Activated T-helper 1 cell treated with anti-CD3 and anti-CD28 coated beads, Interleukin-12 subunit alpha, Interleukin-12 subunit beta, Interleukin-2, Interleukin-4 antibody, amounts not matched to agents 30 ng/mL and 10 ng/mL and 1 ng/mL, durations not matched to agents 14 hours and 24 hours and 36 hours (primary cell): Measurements from ENCODE around the gene BDKRB2. TPM values are rescaled to one million over a fixed set of nuclear protein-coding genes. Genes with fewer than 3 reads are reported as not detected.

ENCODE experiments used
- DNase-seq: peaks from one replicate; pipeline ENCODE4 v3.0.0; 2021; ENCODE audit warnings: low spot score
- H3K27ac Mint-ChIP-seq: one replicate; pipeline ENCODE4 v1.8.0; 2021; ENCODE audit warnings: mild to moderate bottlenecking, mixed read lengths
- H3K27me3 Mint-ChIP-seq: one replicate; pipeline ENCODE4 v1.8.0; 2022; ENCODE audit warnings: mild to moderate bottlenecking, moderate library complexity, mixed read lengths; ENCODE audit not compliant: insufficient read depth
- H3K36me3 Mint-ChIP-seq: one replicate; pipeline ENCODE4 v1.8.0; 2021; ENCODE audit warnings: low read depth, mixed read lengths
- H3K4me1 Mint-ChIP-seq: one replicate; pipeline ENCODE4 v1.8.0; 2021; ENCODE audit warnings: low read depth, mixed read lengths
- H3K4me3 Mint-ChIP-seq: one replicate; pipeline ENCODE4 v1.8.0; 2021; ENCODE audit warnings: mild to moderate bottlenecking, moderate library complexity, mixed read lengths
- H3K9me3 Mint-ChIP-seq: one replicate; pipeline ENCODE4 v1.8.0; 2021; ENCODE audit warnings: mixed read lengths
- intact Hi-C: fragments of 100-400 bp; cut with micrococcal nuclease; formaldehyde crosslinking; loops from one replicate; pipeline ENCODE4 v1.15.1; 2024
- total RNA-seq: library from RNA; stranded (reverse); gene quantifications from 2 replicates; pipeline ENCODE4 v1.2.3, GENCODE V29; 2022

BDKRB2 gene
- total RNA-seq, 1 donor from 2014 or later: not detected

- Mint-ChIP-seq H3K27me3 (no peaks in the 10 kb centered on the region), H3K4me1 (no peaks in the 10 kb centered on the region), H3K4me3 (no peak overlapping the region), H3K36me3 (peaks cover 6% of the 10 kb centered on the region), H3K9me3 (no peaks in the 10 kb centered on the region), H3K27ac (no peak overlapping the region)
- no peak for DNase-seq
- intact Hi-C loops: no loop called here
Observed at GRCh38 chr14:96284430-96284829, 79.8 kb downstream of the BDKRB2 start.

- Mint-ChIP-seq H3K36me3 (peaks cover 14% of the 10 kb centered on the region), H3K27ac (no peak overlapping the region), H3K4me3 (no peak overlapping the region), H3K4me1 (no peaks in the 10 kb centered on the region), H3K27me3 (no peaks in the 10 kb centered on the region), H3K9me3 (no peaks in the 10 kb centered on the region)
- no peak for DNase-seq
- intact Hi-C loops: no loop called here
Observed at GRCh38 chr14:96285667-96286066, 81.0 kb downstream of the BDKRB2 start.

- H3K4me3 Mint-ChIP-seq: no peak overlapping the region
- H3K27me3 Mint-ChIP-seq: no peaks in the 10 kb centered on the region
- H3K27ac Mint-ChIP-seq: no peak overlapping the region
- no peak for DNase-seq
- H3K36me3 Mint-ChIP-seq: peaks cover 14% of the 10 kb centered on the region
- H3K9me3 Mint-ChIP-seq: no peaks in the 10 kb centered on the region
- H3K4me1 Mint-ChIP-seq: no peaks in the 10 kb centered on the region
- intact Hi-C loops: no loop called here
Observed at GRCh38 chr14:96286251-96286650, 81.6 kb downstream of the BDKRB2 start.

- Mint-ChIP-seq H3K4me3 (no peak overlapping the region), H3K27ac (no peak overlapping the region), H3K27me3 (no peaks in the 10 kb centered on the region), H3K9me3 (no peaks in the 10 kb centered on the region), H3K36me3 (peaks cover 14% of the 10 kb centered on the region), H3K4me1 (no peaks in the 10 kb centered on the region)
- no peak for DNase-seq
- intact Hi-C loops: no loop called here
Observed at GRCh38 chr14:96287856-96288255, 83.2 kb downstream of the BDKRB2 start.

Other genes starting within 250 kb of the BDKRB2 start
- gene C14orf132, start 165.5 kb upstream of the BDKRB2 start, total RNA-seq: 0.20 and 0.21 TPM in 2 replicates
- not detected in 2 replicates for gene BDKRB1, start 51.4 kb downstream of the BDKRB2 start, total RNA-seq
- gene ATG2B, start 158.5 kb downstream of the BDKRB2 start, total RNA-seq: 22.2 and 27.7 TPM in 2 replicates
- gene GSKIP, start 158.7 kb downstream of the BDKRB2 start, total RNA-seq: 22.7 and 23.7 TPM in 2 replicates
- gene AK7, start 187.3 kb downstream of the BDKRB2 start, total RNA-seq: 0.39 and 0.47 TPM in 2 replicates